PC-9 (cell line): ENCODE results near the gene SUGCT. TPM values are rescaled to one million over a fixed set of nuclear protein-coding genes. Genes with fewer than 3 reads are reported as not detected.
"Not testable (repeated sequence)": the region's sequence is repeated elsewhere in the genome, so short reads cannot be mapped to it uniquely, and the experiment has no call there.

ENCODE experiments used
- BruUV-seq: library from RNA; stranded (reverse); fragments of 400-500 nt; replicated peaks from 2 replicates; lab custom pipeline; 2021; lab: Mats Ljungman, UMichigan
- CTCF ChIA-PET: fragments of 300-600 bp; sonication (Branson Sonifier 250); formaldehyde crosslinking; loops from one replicate; lab custom pipeline; 2022; ENCODE audit warnings: antibody characterized with exemption; lab: Charles Lee
- POLR2A ChIA-PET: fragments of 300-600 bp; sonication (Branson Sonifier 250); formaldehyde crosslinking; loops from one replicate; lab custom pipeline; 2022; ENCODE audit warnings: antibody characterized with exemption; ENCODE audit not compliant: unreplicated experiment; lab: Charles Lee
- DNase-seq, 2 experiments: peaks; one replicate each; pipeline versions ENCODE4 v3.0.0 to v3.0.0-alpha.2; 2015 to 2022; ENCODE audit warnings: mixed read lengths in 1 of 2
- H2AFZ ChIP-seq: fragments of 200-600 bp; sonication (generic); 2 replicates; pipeline ENCODE4 v1.8.1; 2017; ENCODE audit warnings: antibody characterized with exemption
- H3F3A ChIP-seq: fragments of 200-600 bp; sonication (generic); 2 replicates; pipeline ENCODE4 v1.8.1; 2017; ENCODE audit warnings: antibody characterized with exemption, mild to moderate bottlenecking, low read depth; ENCODE audit not compliant: insufficient read depth
- H3K27ac ChIP-seq: fragments of 200-600 bp; sonication (generic); 2 replicates; pipeline ENCODE4 v1.6.1; 2016; ENCODE audit warnings: mixed run types
- H3K27me3 ChIP-seq: fragments of 200-600 bp; sonication (generic); 2 replicates; pipeline ENCODE4 v1.6.1; 2016; ENCODE audit warnings: low read depth, mixed run types; ENCODE audit not compliant: insufficient read depth
- H3K36me3 ChIP-seq: fragments of 200-600 bp; sonication (generic); 2 replicates; pipeline ENCODE4 v1.6.1; 2016; ENCODE audit warnings: low read depth, mixed run types
- H3K4me1 ChIP-seq: fragments of 200-600 bp; sonication (generic); replicated peaks from 2 replicates; pipeline ENCODE4 v1.6.1; 2016; ENCODE audit warnings: mixed run types; ENCODE audit not compliant: insufficient read depth
- H3K4me2 ChIP-seq: fragments of 200-600 bp; sonication (generic); 2 replicates; pipeline ENCODE4 v1.6.1; 2017; ENCODE audit warnings: mixed run types
- H3K4me3 ChIP-seq: fragments of 200-600 bp; sonication (generic); 2 replicates; pipeline ENCODE4 v1.6.1; 2016; ENCODE audit warnings: mixed run types
- H3K79me2 ChIP-seq: fragments of 200-600 bp; sonication (generic); 2 replicates; pipeline ENCODE4 v1.6.1; 2017; ENCODE audit warnings: low read depth, mixed run types
- H3K9me2 ChIP-seq: fragments of 200-600 bp; sonication (generic); 2 replicates; pipeline ENCODE4 v1.8.1; 2017; ENCODE audit warnings: mild to moderate bottlenecking; ENCODE audit not compliant: insufficient read depth
- H3K9me3 ChIP-seq: fragments of 200-600 bp; sonication (generic); 2 replicates; pipeline ENCODE4 v1.8.1; 2016; ENCODE audit warnings: low read depth; ENCODE audit not compliant: insufficient read depth
- H4K20me1 ChIP-seq: fragments of 200-600 bp; sonication (generic); 2 replicates; pipeline ENCODE4 v1.8.1; 2017; ENCODE audit not compliant: insufficient read depth
- EZH2 ChIP-seq: fragments of 200-600 bp; sonication (generic); IDR thresholded peaks from 2 replicates; pipeline ENCODE4 v1.8.0; 2017; ENCODE audit warnings: antibody characterized with exemption, low read depth
- intact Hi-C: fragments of 100-400 bp; cut with micrococcal nuclease; formaldehyde crosslinking; loops from one replicate; pipeline ENCODE4 v1.10.0; 2022; ENCODE audit not compliant: unreplicated experiment
- total RNA-seq: library from RNA; stranded (reverse); gene quantifications from 2 replicates; pipeline ENCODE4 v1.2.3, GENCODE V29; 2021
- TF ChIP-seq, protein P1 (sequence below): fragments of 200-600 bp; sonication (generic); conservative IDR thresholded peaks from 2 replicates; pipeline ENCODE4 v1.6.1; 2017; ENCODE audit warnings: mixed run types, antibody characterized with exemption, mild to moderate bottlenecking, moderate library complexity

Gene SUGCT
- total RNA-seq, 1 experiment from 2014 or later: 3.5 TPM

DNA sequence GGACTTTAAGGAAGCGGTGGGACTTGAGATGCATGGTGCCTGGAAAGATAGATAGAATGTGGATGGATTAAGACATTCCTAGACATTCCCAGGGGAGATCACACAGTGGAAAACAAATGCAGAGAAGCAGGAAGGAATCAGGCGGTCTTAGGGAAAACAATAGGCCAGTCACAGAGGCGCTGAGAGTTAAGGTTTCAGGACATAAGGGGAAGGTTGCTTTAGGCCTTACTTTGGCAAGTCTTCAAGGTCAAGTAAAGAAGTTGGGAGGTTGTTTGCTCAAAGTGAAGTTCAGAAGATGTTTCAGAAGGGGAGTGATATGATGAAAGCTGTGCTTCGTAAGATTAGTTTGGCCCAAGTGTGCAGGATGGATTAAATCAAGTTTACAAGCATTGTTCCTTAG is 109.4 kb downstream of the SUGCT start:
- Histone ChIP-seq H2AFZ (no peak overlapping the region), H3K4me1 (no peaks in the 10 kb centered on the region), H3K4me2 (no peak overlapping the region), H3K9me2 (no peaks in the 10 kb centered on the region), H3F3A (no peaks in the 10 kb centered on the region), H3K9me3 (no peaks in the 10 kb centered on the region), H3K79me2 (no peaks in the 10 kb centered on the region), H3K36me3 (no peaks in the 10 kb centered on the region), H3K27me3 (no peaks in the 10 kb centered on the region), H4K20me1 (no peaks in the 10 kb centered on the region), H3K27ac (no peak overlapping the region), H3K4me3 (no peak overlapping the region)
- TF ChIP-seq, protein P1, sequence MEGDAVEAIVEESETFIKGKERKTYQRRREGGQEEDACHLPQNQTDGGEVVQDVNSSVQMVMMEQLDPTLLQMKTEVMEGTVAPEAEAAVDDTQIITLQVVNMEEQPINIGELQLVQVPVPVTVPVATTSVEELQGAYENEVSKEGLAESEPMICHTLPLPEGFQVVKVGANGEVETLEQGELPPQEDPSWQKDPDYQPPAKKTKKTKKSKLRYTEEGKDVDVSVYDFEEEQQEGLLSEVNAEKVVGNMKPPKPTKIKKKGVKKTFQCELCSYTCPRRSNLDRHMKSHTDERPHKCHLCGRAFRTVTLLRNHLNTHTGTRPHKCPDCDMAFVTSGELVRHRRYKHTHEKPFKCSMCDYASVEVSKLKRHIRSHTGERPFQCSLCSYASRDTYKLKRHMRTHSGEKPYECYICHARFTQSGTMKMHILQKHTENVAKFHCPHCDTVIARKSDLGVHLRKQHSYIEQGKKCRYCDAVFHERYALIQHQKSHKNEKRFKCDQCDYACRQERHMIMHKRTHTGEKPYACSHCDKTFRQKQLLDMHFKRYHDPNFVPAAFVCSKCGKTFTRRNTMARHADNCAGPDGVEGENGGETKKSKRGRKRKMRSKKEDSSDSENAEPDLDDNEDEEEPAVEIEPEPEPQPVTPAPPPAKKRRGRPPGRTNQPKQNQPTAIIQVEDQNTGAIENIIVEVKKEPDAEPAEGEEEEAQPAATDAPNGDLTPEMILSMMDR: no peak
- TF ChIP-seq EZH2: no peak
- POLR2A ChIA-PET: no interaction called here
- CTCF ChIA-PET: no interaction called here
- no TSS peak for BruUV-seq
- intact Hi-C loops: no loop called here
- no peak for DNase-seq

DNA sequence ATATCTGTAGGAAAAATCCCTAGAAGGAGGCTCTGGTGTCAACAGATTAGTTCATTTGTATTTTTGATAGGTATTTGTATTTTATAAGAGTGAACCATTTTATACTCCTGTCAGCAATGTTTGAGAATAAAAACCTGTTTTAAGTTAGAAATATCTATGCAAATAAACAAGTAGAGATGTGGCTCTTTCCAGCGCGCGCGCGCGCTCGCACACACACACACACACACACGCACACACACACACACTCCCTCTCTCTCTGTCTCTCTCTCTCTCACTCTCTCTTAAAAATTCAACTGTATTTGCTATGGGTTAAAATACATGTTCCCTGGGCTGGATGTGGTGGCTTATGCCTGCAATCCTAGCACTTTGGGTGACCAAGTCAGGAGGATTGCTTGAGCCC is 113.9 kb downstream of the SUGCT start:
- no peaks in the 10 kb centered on the region for H3F3A ChIP-seq
- H3K79me2 ChIP-seq: no peaks in the 10 kb centered on the region
- no peaks in the 10 kb centered on the region for H4K20me1 ChIP-seq
- POLR2A ChIA-PET: no interaction called here
- no peaks in the 10 kb centered on the region for H3K9me2 ChIP-seq
- H3K36me3 ChIP-seq: no peaks in the 10 kb centered on the region
- CTCF ChIA-PET: no interaction called here
- intact Hi-C loops: no loop called here
- TF ChIP-seq, protein P1: no peak
- TF ChIP-seq EZH2: no peak
- H3K4me2 ChIP-seq: no peak overlapping the region
- no peak overlapping the region for H3K4me3 ChIP-seq
- H3K4me1 ChIP-seq: no peaks in the 10 kb centered on the region
- no peaks in the 10 kb centered on the region for H3K27me3 ChIP-seq
- BruUV-seq: no TSS peak
- DNase-seq: no peak
- H3K9me3 ChIP-seq: no peaks in the 10 kb centered on the region
- H2AFZ ChIP-seq: no peak overlapping the region
- no peak overlapping the region for H3K27ac ChIP-seq

DNA sequence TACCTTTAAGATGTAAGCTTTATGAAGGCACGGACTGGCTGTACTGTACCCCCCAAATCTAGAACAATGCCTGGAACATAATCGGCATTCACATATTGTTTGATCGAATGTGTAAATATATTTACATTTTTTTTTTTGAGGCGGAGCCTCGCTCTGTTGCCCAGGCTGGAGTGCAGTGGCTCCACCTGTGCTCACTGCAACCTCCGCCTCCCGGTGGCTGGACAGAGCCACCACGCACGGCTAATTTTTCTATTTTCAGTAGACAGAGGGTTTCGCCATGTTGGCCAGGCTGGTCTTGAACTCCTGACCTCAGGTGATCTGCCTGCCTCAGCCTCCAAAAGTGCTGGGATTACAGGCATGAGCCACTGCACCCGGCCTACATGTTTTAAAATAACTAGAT is 118.6 kb downstream of the SUGCT start:
- CTCF ChIA-PET, H3K36me3 ChIP-seq, intact Hi-C loops: not testable (repeated sequence)

More for the DNA sequence above, 118.6 kb downstream of the SUGCT start:
- H3K27ac ChIP-seq, H3K9me2 ChIP-seq, H3K4me3 ChIP-seq, DNase-seq, BruUV-seq, H3K27me3 ChIP-seq, H3F3A ChIP-seq, H3K4me2 ChIP-seq, H3K79me2 ChIP-seq, POLR2A ChIA-PET, H4K20me1 ChIP-seq, H3K4me1 ChIP-seq, H3K9me3 ChIP-seq, H2AFZ ChIP-seq: not testable (repeated sequence)
- TF ChIP-seq, protein P1: peak; percentile 40
